Ishikawa (cell line): ENCODE results near the gene PTPRD.

Experiments used
- CEBPB ChIP-seq: IDR thresholded peaks from 2 replicates; pipeline ENCODE4 v1.6.1; 2012
- CREB1 ChIP-seq: IDR thresholded peaks from 2 replicates; pipeline ENCODE4 v1.6.1; 2012; ENCODE audit warnings: low read depth
- EGR1 ChIP-seq: IDR thresholded peaks from 2 replicates; pipeline ENCODE4 v1.6.1; 2012
- EP300 ChIP-seq: IDR thresholded peaks from 2 replicates; pipeline ENCODE4 v1.6.1; 2012; ENCODE audit warnings: borderline replicate concordance
- FOXM1 ChIP-seq: IDR thresholded peaks from 2 replicates; pipeline ENCODE4 v1.6.1; 2012; ENCODE audit warnings: low read depth, borderline replicate concordance
- NFIC ChIP-seq: IDR thresholded peaks from 2 replicates; pipeline ENCODE4 v1.6.1; 2012
- RAD21 ChIP-seq: IDR thresholded peaks from 2 replicates; pipeline ENCODE4 v1.6.1; 2012; ENCODE audit warnings: low read depth
- TAF1 ChIP-seq: IDR thresholded peaks from 2 replicates; pipeline ENCODE4 v1.6.1; 2012; ENCODE audit warnings: low read depth, mild to moderate bottlenecking
- TCF12 ChIP-seq: IDR thresholded peaks from 2 replicates; pipeline ENCODE4 v1.6.1; 2012; ENCODE audit warnings: low read depth
- TEAD4 ChIP-seq: IDR thresholded peaks from 2 replicates; pipeline ENCODE4 v1.6.1; 2012
- USF1 ChIP-seq: IDR thresholded peaks from 2 replicates; pipeline ENCODE4 v1.6.1; 2012
- YY1 ChIP-seq: IDR thresholded peaks from 2 replicates; pipeline ENCODE4 v1.6.1; 2012; ENCODE audit warnings: low read depth
- TF ChIP-seq, protein P1 (sequence below): IDR thresholded peaks from 2 replicates; pipeline ENCODE4 v1.6.1; 2012; ENCODE audit warnings: low read depth, mild to moderate bottlenecking
- TF ChIP-seq, protein P2 (sequence below): IDR thresholded peaks from 2 replicates; pipeline ENCODE4 v1.6.1; 2012

- TF ChIP-seq, protein P1, sequence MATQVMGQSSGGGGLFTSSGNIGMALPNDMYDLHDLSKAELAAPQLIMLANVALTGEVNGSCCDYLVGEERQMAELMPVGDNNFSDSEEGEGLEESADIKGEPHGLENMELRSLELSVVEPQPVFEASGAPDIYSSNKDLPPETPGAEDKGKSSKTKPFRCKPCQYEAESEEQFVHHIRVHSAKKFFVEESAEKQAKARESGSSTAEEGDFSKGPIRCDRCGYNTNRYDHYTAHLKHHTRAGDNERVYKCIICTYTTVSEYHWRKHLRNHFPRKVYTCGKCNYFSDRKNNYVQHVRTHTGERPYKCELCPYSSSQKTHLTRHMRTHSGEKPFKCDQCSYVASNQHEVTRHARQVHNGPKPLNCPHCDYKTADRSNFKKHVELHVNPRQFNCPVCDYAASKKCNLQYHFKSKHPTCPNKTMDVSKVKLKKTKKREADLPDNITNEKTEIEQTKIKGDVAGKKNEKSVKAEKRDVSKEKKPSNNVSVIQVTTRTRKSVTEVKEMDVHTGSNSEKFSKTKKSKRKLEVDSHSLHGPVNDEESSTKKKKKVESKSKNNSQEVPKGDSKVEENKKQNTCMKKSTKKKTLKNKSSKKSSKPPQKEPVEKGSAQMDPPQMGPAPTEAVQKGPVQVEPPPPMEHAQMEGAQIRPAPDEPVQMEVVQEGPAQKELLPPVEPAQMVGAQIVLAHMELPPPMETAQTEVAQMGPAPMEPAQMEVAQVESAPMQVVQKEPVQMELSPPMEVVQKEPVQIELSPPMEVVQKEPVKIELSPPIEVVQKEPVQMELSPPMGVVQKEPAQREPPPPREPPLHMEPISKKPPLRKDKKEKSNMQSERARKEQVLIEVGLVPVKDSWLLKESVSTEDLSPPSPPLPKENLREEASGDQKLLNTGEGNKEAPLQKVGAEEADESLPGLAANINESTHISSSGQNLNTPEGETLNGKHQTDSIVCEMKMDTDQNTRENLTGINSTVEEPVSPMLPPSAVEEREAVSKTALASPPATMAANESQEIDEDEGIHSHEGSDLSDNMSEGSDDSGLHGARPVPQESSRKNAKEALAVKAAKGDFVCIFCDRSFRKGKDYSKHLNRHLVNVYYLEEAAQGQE: no peak
- TF ChIP-seq YY1: no peak
- TF ChIP-seq CREB1: no peak
- no peak for TF ChIP-seq RAD21
- TF ChIP-seq FOXM1: no peak
- no peak for TF ChIP-seq EP300
- no peak for TF ChIP-seq USF1
- TF ChIP-seq, protein P2, sequence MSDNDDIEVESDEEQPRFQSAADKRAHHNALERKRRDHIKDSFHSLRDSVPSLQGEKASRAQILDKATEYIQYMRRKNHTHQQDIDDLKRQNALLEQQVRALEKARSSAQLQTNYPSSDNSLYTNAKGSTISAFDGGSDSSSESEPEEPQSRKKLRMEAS: no peak
- no peak for TF ChIP-seq TEAD4
- no peak for TF ChIP-seq CEBPB
- TF ChIP-seq TCF12: no peak
- no peak for TF ChIP-seq NFIC
- TF ChIP-seq TAF1: no peak
- TF ChIP-seq EGR1: no peak
These were observed 838.3 kb downstream of the PTPRD start for GRCh38 chr9:9774471-9774870.
